ENCODE measurements around the gene FHOD3.
"Not testable (repeated sequence)": the region's sequence is repeated elsewhere in the genome, so short reads cannot be mapped to it uniquely, and the experiment has no call there.

FHOD3 gene

GRCh38 chr18:36757991-36758390 lies 460.5 kb downstream of the FHOD3 start:
- no peak for DNase-seq (ENCODE audit: low read depth)

- no peak for DNase-seq (ENCODE audit: low read depth)
Measured at GRCh38 chr18:36758623-36759022, 461.1 kb downstream of the FHOD3 start.

GRCh38 chr18:36759167-36759776 lies 461.8 kb downstream of the FHOD3 start:
- DNase-seq (ENCODE audit: low read depth), result no peak

- DNase-seq (ENCODE audit: low read depth), result no peak
Measured at GRCh38 chr18:36760598-36760997, 463.1 kb downstream of the FHOD3 start.

GRCh38 chr18:36761186-36761698 lies 463.7 kb downstream of the FHOD3 start:
- no peak for DNase-seq (ENCODE audit: low read depth)

- no peak for DNase-seq (ENCODE audit: low read depth)
Measured at GRCh38 chr18:36762074-36762473, 464.6 kb downstream of the FHOD3 start.

GRCh38 chr18:36762965-36763364 lies 465.5 kb downstream of the FHOD3 start:
- DNase-seq (ENCODE audit: low read depth), result not testable (repeated sequence)

- no peak for DNase-seq (ENCODE audit: low read depth)
Measured at GRCh38 chr18:36766836-36767235, 469.3 kb downstream of the FHOD3 start.

GRCh38 chr18:36769172-36769571 lies 471.7 kb downstream of the FHOD3 start:
- DNase-seq (ENCODE audit: low read depth), result no peak

GRCh38 chr18:36769611-36770314 lies 472.2 kb downstream of the FHOD3 start:
- no peak for DNase-seq (ENCODE audit: low read depth)

- DNase-seq (ENCODE audit: low read depth), result no peak
Measured at GRCh38 chr18:36770315-36770946, 472.9 kb downstream of the FHOD3 start.

- no peak for DNase-seq (ENCODE audit: low read depth)
Measured at GRCh38 chr18:36771245-36771644, 473.7 kb downstream of the FHOD3 start.

GRCh38 chr18:36772241-36772723 lies 474.8 kb downstream of the FHOD3 start:
- no peak for DNase-seq (ENCODE audit: low read depth)

- no peak for DNase-seq (ENCODE audit: low read depth)
Measured at GRCh38 chr18:36775396-36775795, 477.9 kb downstream of the FHOD3 start.

- no peak for DNase-seq (ENCODE audit: low read depth)
Measured at GRCh38 chr18:36776650-36777049, 479.1 kb downstream of the FHOD3 start.

- DNase-seq (ENCODE audit: low read depth), result no peak
Measured at GRCh38 chr18:36777566-36777965, 480.1 kb downstream of the FHOD3 start.

GRCh38 chr18:36780748-36781147 lies 483.2 kb downstream of the FHOD3 start:
- no peak for DNase-seq (ENCODE audit: low read depth)

- no peak for DNase-seq (ENCODE audit: low read depth)
Measured at GRCh38 chr18:36782710-36783109, 485.2 kb downstream of the FHOD3 start.

- no peak for DNase-seq (ENCODE audit: low read depth)
Measured at GRCh38 chr18:36783792-36784191, 486.3 kb downstream of the FHOD3 start.

- no peak for DNase-seq (ENCODE audit: low read depth)
Measured at GRCh38 chr18:36786686-36787085, 489.2 kb downstream of the FHOD3 start.

GRCh38 chr18:36792634-36793283 lies 495.2 kb downstream of the FHOD3 start:
- no peak for DNase-seq (ENCODE audit: low read depth)

GRCh38 chr18:36798738-36799473 lies 501.4 kb downstream of the FHOD3 start:
- no peak for DNase-seq (ENCODE audit: low read depth)
